Smooth muscle cell (in vitro differentiated cells): ENCODE measurements around the gene SDSL. TPM values are rescaled to one million over a fixed set of nuclear protein-coding genes. Genes with fewer than 3 reads are reported as not detected.

ENCODE experiments used
- DNase-seq: peaks from one replicate; lab custom pipeline; 2025; ENCODE audit not compliant: unreplicated experiment; lab: John Stamatoyannopoulos, UW
- H2AFZ ChIP-seq: fragments of 200-600 bp; sonication (generic); 2 replicates; pipeline ENCODE4 v1.6.0; 2016; ENCODE audit warnings: antibody characterized with exemption, low read depth, mild to moderate bottlenecking
- H3F3A ChIP-seq: fragments of 200-600 bp; sonication (generic); 2 replicates; pipeline ENCODE4 v1.6.0; 2017; ENCODE audit warnings: antibody characterized with exemption, low read depth
- H3K27ac ChIP-seq: fragments of 200-600 bp; sonication (generic); 2 replicates; pipeline ENCODE4 v1.5.1; 2016; ENCODE audit warnings: low read depth, mild to moderate bottlenecking
- H3K27me3 ChIP-seq: fragments of 200-600 bp; sonication (generic); 2 replicates; pipeline ENCODE4 v1.6.1; 2016; ENCODE audit warnings: low read depth, mild to moderate bottlenecking
- H3K36me3 ChIP-seq: fragments of 200-600 bp; sonication (generic); 2 replicates; pipeline ENCODE4 v1.5.1; 2016; ENCODE audit warnings: low read depth
- H3K4me1 ChIP-seq: fragments of 200-600 bp; sonication (generic); 2 replicates; pipeline ENCODE4 v1.5.1; 2016; ENCODE audit warnings: low read depth
- H3K4me2 ChIP-seq: fragments of 200-600 bp; sonication (generic); 2 replicates; pipeline ENCODE4 v1.6.0; 2016; ENCODE audit warnings: mild to moderate bottlenecking
- H3K4me3 ChIP-seq: fragments of 200-600 bp; sonication (generic); 2 replicates; pipeline ENCODE4 v1.5.1; 2016; ENCODE audit warnings: mild to moderate bottlenecking
- H3K79me2 ChIP-seq: fragments of 200-600 bp; sonication (generic); 2 replicates; pipeline ENCODE4 v1.6.0; 2016; ENCODE audit warnings: low read depth, mild to moderate bottlenecking
- H3K9ac ChIP-seq: fragments of 200-600 bp; sonication (generic); 2 replicates; pipeline ENCODE4 v1.6.0; 2016; ENCODE audit warnings: low read depth
- H3K9me3 ChIP-seq: fragments of 200-600 bp; sonication (generic); replicated peaks from 2 replicates; pipeline ENCODE4 v1.5.1; 2016; ENCODE audit warnings: low read depth
- H4K20me1 ChIP-seq: fragments of 200-600 bp; sonication (generic); 2 replicates; pipeline ENCODE4 v1.6.0; 2016; ENCODE audit warnings: low read depth
- WGBS: methylation state at CpG from one replicate; pipeline ENCODE4 v1.1.7; 2016; ENCODE audit warnings: low lambda C conversion rate; 5-methylcytosine and 5-hydroxymethylcytosine counted together
- polyA plus RNA-seq: library from polyadenylated mRNA; unstranded; fragments of >200 nt; fragmentation: Nextera tagmentation; extraction: Ambion mirVana; gene quantifications from 2 replicates; pipeline ENCODE4 v1.2.1, GENCODE V29; 2016
- total RNA-seq: library from RNA; depleted of rRNA; stranded (reverse); fragments of >200 nt; gene quantifications from 2 replicates; pipeline ENCODE4 v1.2.3, GENCODE V29; 2014
- TF ChIP-seq, protein P1 (sequence below): fragments of 200-600 bp; sonication (generic); IDR thresholded peaks from 2 replicates; pipeline ENCODE4 v1.5.1; 2017; ENCODE audit warnings: borderline replicate concordance, mild to moderate bottlenecking, antibody characterized with exemption; ENCODE audit not compliant: insufficient read depth, poor library complexity, severe bottlenecking

Gene SDSL
- total and polyA plus RNA-seq, 2 experiments from 2014 or later, result 3.6 to 6.7 TPM

- no peak overlapping the region for H3K27ac ChIP-seq
- H3K9ac ChIP-seq, result no peak overlapping the region
- H2AFZ ChIP-seq, result no peak overlapping the region
- no peaks in the 10 kb centered on the region for H4K20me1 ChIP-seq
- H3K4me2 ChIP-seq, result no peak overlapping the region
- H3K79me2 ChIP-seq, result no peaks in the 10 kb centered on the region
- H3K4me1 ChIP-seq, result peaks cover 22% of the 10 kb centered on the region
- peaks cover 92% of the 10 kb centered on the region for H3K27me3 ChIP-seq
- H3K9me3 ChIP-seq, result no peaks in the 10 kb centered on the region
- WGBS, result 11% methylated on average over 2 of the region's 2 CpGs
- no peaks in the 10 kb centered on the region for H3F3A ChIP-seq
- no peaks in the 10 kb centered on the region for H3K36me3 ChIP-seq
- TF ChIP-seq, protein P1, sequence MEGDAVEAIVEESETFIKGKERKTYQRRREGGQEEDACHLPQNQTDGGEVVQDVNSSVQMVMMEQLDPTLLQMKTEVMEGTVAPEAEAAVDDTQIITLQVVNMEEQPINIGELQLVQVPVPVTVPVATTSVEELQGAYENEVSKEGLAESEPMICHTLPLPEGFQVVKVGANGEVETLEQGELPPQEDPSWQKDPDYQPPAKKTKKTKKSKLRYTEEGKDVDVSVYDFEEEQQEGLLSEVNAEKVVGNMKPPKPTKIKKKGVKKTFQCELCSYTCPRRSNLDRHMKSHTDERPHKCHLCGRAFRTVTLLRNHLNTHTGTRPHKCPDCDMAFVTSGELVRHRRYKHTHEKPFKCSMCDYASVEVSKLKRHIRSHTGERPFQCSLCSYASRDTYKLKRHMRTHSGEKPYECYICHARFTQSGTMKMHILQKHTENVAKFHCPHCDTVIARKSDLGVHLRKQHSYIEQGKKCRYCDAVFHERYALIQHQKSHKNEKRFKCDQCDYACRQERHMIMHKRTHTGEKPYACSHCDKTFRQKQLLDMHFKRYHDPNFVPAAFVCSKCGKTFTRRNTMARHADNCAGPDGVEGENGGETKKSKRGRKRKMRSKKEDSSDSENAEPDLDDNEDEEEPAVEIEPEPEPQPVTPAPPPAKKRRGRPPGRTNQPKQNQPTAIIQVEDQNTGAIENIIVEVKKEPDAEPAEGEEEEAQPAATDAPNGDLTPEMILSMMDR, result no peak
- H3K4me3 ChIP-seq, result no peak overlapping the region
- DNase-seq, result no peak
Measured at GRCh38 chr12:113485330-113485729, 63.1 kb downstream of the SDSL start.

GRCh38 chr12:113486722-113487121, 64.5 kb downstream of the SDSL start:
- Histone ChIP-seq H4K20me1 (no peaks in the 10 kb centered on the region), H3K79me2 (no peaks in the 10 kb centered on the region), H3F3A (no peaks in the 10 kb centered on the region), H3K36me3 (no peaks in the 10 kb centered on the region), H3K4me3 (no peak overlapping the region), H3K4me1 (peaks cover 22% of the 10 kb centered on the region), H3K9me3 (no peaks in the 10 kb centered on the region), H3K4me2 (no peak overlapping the region), H2AFZ (no peak overlapping the region), H3K27ac (no peak overlapping the region), H3K27me3 (peaks cover 79% of the 10 kb centered on the region), H3K9ac (no peak overlapping the region)
- TF ChIP-seq, protein P1, result no peak
- no peak for DNase-seq
- 66% methylated on average over 4 of the region's 4 CpGs for WGBS

Other genes starting within 250 kb of the SDSL start
- gene DDX54, start 236.9 kb upstream of the SDSL start, total RNA-seq, result 19.3 and 39.3 TPM in 2 replicates
- 28.3 and 32.5 TPM in 2 replicates for gene DDX54, start 236.9 kb upstream of the SDSL start, polyA plus RNA-seq
- gene RITA1, start 236.7 kb upstream of the SDSL start, total RNA-seq, result 9.1 and 9.6 TPM in 2 replicates
- 12.2 and 14.0 TPM in 2 replicates for gene RITA1, start 236.7 kb upstream of the SDSL start, polyA plus RNA-seq
- gene TPCN1, start 200.9 kb upstream of the SDSL start, total RNA-seq, result 12.1 and 12.9 TPM in 2 replicates
- gene TPCN1, start 200.9 kb upstream of the SDSL start, polyA plus RNA-seq, result 29.2 and 29.6 TPM in 2 replicates
- gene SLC8B1, start 87.3 kb upstream of the SDSL start, total RNA-seq, result 14.3 and 17.5 TPM in 2 replicates
- 11.8 and 13.8 TPM in 2 replicates for gene SLC8B1, start 87.3 kb upstream of the SDSL start, polyA plus RNA-seq
- 14.2 and 19.6 TPM in 2 replicates for gene PLBD2, start 63.8 kb upstream of the SDSL start, total RNA-seq
- 28.2 and 32.9 TPM in 2 replicates for gene PLBD2, start 63.8 kb upstream of the SDSL start, polyA plus RNA-seq
- gene SDS, start 18.5 kb upstream of the SDSL start, total RNA-seq, result not detected in 2 replicates
- gene SDS, start 18.5 kb upstream of the SDSL start, polyA plus RNA-seq, result not detected in 2 replicates
- not detected in 2 replicates for gene LHX5, start 49.5 kb downstream of the SDSL start, total RNA-seq
- not detected in 2 replicates for gene LHX5, start 49.5 kb downstream of the SDSL start, polyA plus RNA-seq